B cell (primary cell): ENCODE measurements around the gene RRBP1. TPM values are rescaled to one million over a fixed set of nuclear protein-coding genes. Genes with fewer than 3 reads are reported as not detected.

Experiments used
- ATAC-seq: fragments of 200-7000 bp; cut with Tn5 transposase; one replicate; pipeline ENCODE4 v1.10.0; 2021; ENCODE audit warnings: low read depth, mild to moderate bottlenecking, moderate number of reproducible peaks, moderate library complexity
- CTCF ChIA-PET: fragments of 350-600 bp; sonication (Branson Sonifier 250); formaldehyde crosslinking; loops from one replicate; lab custom pipeline; 2021; ENCODE audit warnings: antibody characterized with exemption, inconsistent platforms; lab: Charles Lee
- POLR2A ChIA-PET: fragments of 350-600 bp; sonication (Branson Sonifier 250); formaldehyde crosslinking; loops from one replicate; lab custom pipeline; 2021; ENCODE audit warnings: antibody characterized with exemption; lab: Charles Lee
- DNase-seq: peaks from one replicate; pipeline ENCODE4 v3.0.0; 2013
- H2AFZ ChIP-seq: 2 replicates; pipeline ENCODE4 v1.6.1; 2012; ENCODE audit warnings: mild to moderate bottlenecking, low read depth, low read length; ENCODE audit not compliant: insufficient read depth, poor library complexity, severe bottlenecking
- H3K27ac ChIP-seq, 2 donors: 1 replicate in 1 of 2; 2 replicates in 1 of 2; pipeline ENCODE4 v1.5.1; 2012 to 2013; ENCODE audit warnings: low read length in 2 of 2, mild to moderate bottlenecking in 2 of 2, moderate library complexity in 1 of 2
- H3K27me3 ChIP-seq, 4 experiments: fragments of 200-600 bp in 1 of 4; sonication (generic) in 1 of 4; replicated peaks in 1 of 4; 1 replicate in 2 of 4; 2 replicates in 2 of 4; pipeline versions ENCODE4 v1.6.1 to v1.7.0; 2013 to 2016; ENCODE audit warnings: low read length in 3 of 4, mild to moderate bottlenecking in 2 of 4, mixed read lengths in 1 of 4, moderate library complexity in 1 of 4; ENCODE audit not compliant: insufficient read depth in 4 of 4, control insufficient read depth in 3 of 4; ENCODE audit errors: control extremely low read depth in 1 of 4
- H3K36me3 ChIP-seq, 2 experiments: replicated peaks in 1 of 2; 1 replicate in 1 of 2; 2 replicates in 1 of 2; pipeline versions ENCODE4 v1.6.1 to v1.7.1; 2013; ENCODE audit warnings: low read length in 1 of 2; ENCODE audit not compliant: insufficient read depth in 2 of 2, control insufficient read depth in 1 of 2; ENCODE audit errors: control extremely low read depth in 1 of 2, extremely low read depth in 1 of 2
- H3K4me1 ChIP-seq, 2 donors: fragments of 200-600 bp in 1 of 2; sonication (generic) in 1 of 2; 1 replicate in 1 of 2; 2 replicates in 1 of 2; pipeline versions ENCODE4 v1.5.1 to v1.6.1; 2013 to 2017; ENCODE audit warnings: low read length in 2 of 2; ENCODE audit not compliant: control insufficient read depth in 2 of 2, insufficient read depth in 2 of 2
- H3K4me2 ChIP-seq: replicated peaks from 2 replicates; pipeline ENCODE3; 2012; ENCODE audit warnings: mild to moderate bottlenecking, low read depth, low read length; ENCODE audit not compliant: poor library complexity, severe bottlenecking
- H3K4me3 ChIP-seq, 5 experiments: fragments of 200-600 bp in 1 of 5; sonication (generic) in 1 of 5; 1 replicate in 3 of 5; 2 replicates in 2 of 5; pipeline versions ENCODE4 v1.5.1 to v1.7.0; 2011 to 2016; ENCODE audit warnings: low read length in 4 of 5, mild to moderate bottlenecking in 4 of 5, low read depth in 2 of 5, control low read depth in 1 of 5, moderate library complexity in 1 of 5; ENCODE audit not compliant: insufficient read depth in 1 of 5; ENCODE audit errors: control extremely low read depth in 1 of 5, extremely low read depth in 1 of 5
- H3K79me2 ChIP-seq: fragments of 200-600 bp; sonication (generic); one replicate; pipeline ENCODE4 v1.6.0; 2016; ENCODE audit warnings: low read length; ENCODE audit not compliant: control insufficient read depth, insufficient read depth
- H3K9ac ChIP-seq: fragments of 200-600 bp; sonication (generic); 2 replicates; pipeline ENCODE4 v1.6.1; 2017; ENCODE audit warnings: mild to moderate bottlenecking, low read length, moderate library complexity
- H3K9me3 ChIP-seq, 3 donors: one replicate each; pipeline versions ENCODE4 v1.6.1 to v1.7.1; 2013; ENCODE audit warnings: low read length in 2 of 3; ENCODE audit not compliant: control insufficient read depth in 2 of 3, insufficient read depth in 1 of 3; ENCODE audit errors: control extremely low read depth in 1 of 3
- H4K20me1 ChIP-seq: 2 replicates; pipeline ENCODE4 v1.6.0; 2012; ENCODE audit warnings: mild to moderate bottlenecking, low read length; ENCODE audit not compliant: insufficient read depth, control insufficient read depth, poor library complexity, severe bottlenecking
- H3K27ac Mint-ChIP-seq: one replicate; pipeline ENCODE4 v1.8.0; 2021; ENCODE audit warnings: mixed read lengths
- H3K27me3 Mint-ChIP-seq: one replicate; pipeline ENCODE4 v1.8.0; 2021; ENCODE audit warnings: mixed read lengths
- H3K4me1 Mint-ChIP-seq: one replicate; pipeline ENCODE4 v1.8.0; 2021; ENCODE audit warnings: mixed read lengths
- H3K4me3 Mint-ChIP-seq: one replicate; pipeline ENCODE4 v1.8.0; 2021; ENCODE audit warnings: mixed read lengths
- H3K9me3 Mint-ChIP-seq: one replicate; pipeline ENCODE4 v1.8.0; 2022; ENCODE audit warnings: mixed read lengths; ENCODE audit not compliant: insufficient read depth
- CTCF ChIP-seq: fragments of 200-600 bp; IDR thresholded peaks from one replicate; pipeline ENCODE4 v1.8.0; 2022; ENCODE audit warnings: antibody characterized with exemption, mild to moderate bottlenecking
- EZH2 ChIP-seq: IDR thresholded peaks from 2 replicates; pipeline ENCODE4 v1.6.1; 2012; ENCODE audit warnings: borderline replicate concordance, low read depth, mild to moderate bottlenecking, moderate library complexity, low read length; ENCODE audit not compliant: insufficient read depth, poor library complexity, severe bottlenecking
- WGBS: methylation state at CpG from one replicate; pipeline ENCODE4 v1.1.5; 2013; ENCODE audit warnings: missing lambda C conversion rate; ENCODE audit not compliant: insufficient coverage; 5-methylcytosine and 5-hydroxymethylcytosine counted together
- intact Hi-C: fragments of 100-400 bp; cut with micrococcal nuclease; formaldehyde crosslinking; loops from one replicate; pipeline ENCODE4 v1.10.0; 2022
- polyA plus RNA-seq: library from polyadenylated mRNA; depleted of rRNA; stranded (reverse); fragments of >200 nt; gene quantifications from 2 replicates; pipeline ENCODE4 v1.2.3, GENCODE V29; 2012
- total RNA-seq, 2 donors: library from RNA; stranded (reverse); fragments of 120-200 nt in 1 of 2; gene quantifications; 1 replicate in 1 of 2; 2 replicates in 1 of 2; pipeline versions ENCODE4 v1.2.3 to v1.2.4, GENCODE V29; 2013 to 2022

RRBP1 gene
- total and polyA plus RNA-seq, 2 donors (not counting 1 experiment from before 2014, with no cell fraction given) = 10.9 to 27.5 TPM

- Histone ChIP-seq H4K20me1 (no peaks in the 10 kb centered on the region), H3K9ac (no peak overlapping the region), H3K4me2 (no peak overlapping the region), H3K4me1 (no peaks in the 10 kb centered on the region), H3K27me3 (peaks cover 0 to 3% (median 0%) of the 10 kb centered on the region in 4 experiments), H3K27ac (no peak overlapping the region), H2AFZ (no peak overlapping the region), H3K79me2 (no peaks in the 10 kb centered on the region), H3K4me3 (no peak overlapping the region), H3K9me3 (no peaks in the 10 kb centered on the region), H3K36me3 (no peaks in the 10 kb centered on the region)
- no peaks in the 10 kb centered on the region for H3K4me1 Mint-ChIP-seq
- TF ChIP-seq CTCF (no peak), EZH2 (no peak)
- H3K27me3 Mint-ChIP-seq = peaks cover 8% of the 10 kb centered on the region
- H3K4me3 Mint-ChIP-seq = no peak overlapping the region
- CTCF ChIA-PET = interaction anchor here (0.7 to 1.3 kb wide), 2 partner anchors 8 to 34 kb away, joined by 3 read pairs; partner anchors contain the start of gene RRBP1
- no peaks in the 10 kb centered on the region for H3K9me3 Mint-ChIP-seq
- ATAC-seq (no peak), DNase-seq (no peak)
- POLR2A ChIA-PET = no interaction called here
- no peak overlapping the region for H3K27ac Mint-ChIP-seq
- WGBS = 85% methylated on average over 4 of the region's 7 CpGs
- intact Hi-C loops = no loop called here
These were observed 34.3 kb upstream of the RRBP1 start for GRCh38 chr20:17716331-17716730.

- Histone ChIP-seq H2AFZ (no peak overlapping the region), H3K4me3 (no peak overlapping the region), H3K27me3 (peaks cover 0 to 3% (median 0%) of the 10 kb centered on the region in 4 experiments), H3K9me3 (no peaks in the 10 kb centered on the region), H3K27ac (no peak overlapping the region), H3K36me3 (no peaks in the 10 kb centered on the region), H3K4me1 (no peaks in the 10 kb centered on the region), H3K9ac (no peak overlapping the region), H3K4me2 (no peak overlapping the region), H4K20me1 (no peaks in the 10 kb centered on the region), H3K79me2 (no peaks in the 10 kb centered on the region)
- ATAC-seq (no peak), DNase-seq (no peak)
- H3K4me1 Mint-ChIP-seq = no peaks in the 10 kb centered on the region
- 97% methylated on average over 3 of the region's 5 CpGs for WGBS
- H3K9me3 Mint-ChIP-seq = no peaks in the 10 kb centered on the region
- peaks cover 8% of the 10 kb centered on the region for H3K27me3 Mint-ChIP-seq
- CTCF ChIA-PET = interaction anchor here (0.9 kb wide), 1 partner anchor 183 kb away, joined by 3 read pairs; no protein-coding TSS in a partner anchor
- POLR2A ChIA-PET = no interaction called here
- TF ChIP-seq EZH2 = no peak
- no peak for TF ChIP-seq CTCF
- intact Hi-C loops = no loop called here
- no peak overlapping the region for H3K27ac Mint-ChIP-seq
- no peak overlapping the region for H3K4me3 Mint-ChIP-seq
These were observed 33.0 kb upstream of the RRBP1 start for GRCh38 chr20:17715075-17715474.
